AG09309 (cell line): Measurements from ENCODE around the gene FLVCR1.
"Not testable (repeated sequence)": the region's sequence is repeated elsewhere in the genome, so short reads cannot be mapped to it uniquely, and the experiment has no call there.

Source experiments
- DNase-seq: peaks from one replicate; pipeline ENCODE4 v3.0.0-alpha.2; 2010; ENCODE audit warnings: low read depth
- H3K4me3 ChIP-seq: 2 replicates; pipeline ENCODE4 v1.5.1; 2011; ENCODE audit warnings: mild to moderate bottlenecking, low read depth, low read length, moderate library complexity; ENCODE audit not compliant: control insufficient read depth
- TF ChIP-seq, protein P1 (sequence below): IDR thresholded peaks from 2 replicates; pipeline ENCODE4 v1.5.1; 2011; ENCODE audit warnings: mild to moderate bottlenecking, low read depth, low read length, inconsistent platforms; ENCODE audit not compliant: insufficient read depth, control insufficient read depth; ENCODE audit errors: missing control alignments

Gene FLVCR1

DNA sequence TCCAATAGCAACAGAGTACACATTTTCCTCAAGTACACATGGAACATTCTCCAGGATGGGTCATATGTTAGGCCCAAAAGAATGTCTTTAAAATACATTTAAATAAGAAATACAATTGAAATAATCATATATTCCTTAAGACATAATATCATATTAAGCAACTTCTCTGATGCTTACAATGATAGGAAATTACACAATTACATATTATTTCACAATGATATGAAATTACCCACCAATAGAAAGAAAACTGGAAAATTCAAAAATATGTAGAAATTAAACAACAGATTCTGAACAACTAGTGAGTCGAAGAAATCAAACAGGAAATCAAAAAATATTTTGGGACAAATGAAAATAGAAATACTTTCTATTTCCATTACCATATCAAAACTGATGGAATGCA, 45.6 kb downstream of the FLVCR1 start:
- H3K4me3 ChIP-seq = no peak overlapping the region
- no peak for DNase-seq
- TF ChIP-seq, protein P1, sequence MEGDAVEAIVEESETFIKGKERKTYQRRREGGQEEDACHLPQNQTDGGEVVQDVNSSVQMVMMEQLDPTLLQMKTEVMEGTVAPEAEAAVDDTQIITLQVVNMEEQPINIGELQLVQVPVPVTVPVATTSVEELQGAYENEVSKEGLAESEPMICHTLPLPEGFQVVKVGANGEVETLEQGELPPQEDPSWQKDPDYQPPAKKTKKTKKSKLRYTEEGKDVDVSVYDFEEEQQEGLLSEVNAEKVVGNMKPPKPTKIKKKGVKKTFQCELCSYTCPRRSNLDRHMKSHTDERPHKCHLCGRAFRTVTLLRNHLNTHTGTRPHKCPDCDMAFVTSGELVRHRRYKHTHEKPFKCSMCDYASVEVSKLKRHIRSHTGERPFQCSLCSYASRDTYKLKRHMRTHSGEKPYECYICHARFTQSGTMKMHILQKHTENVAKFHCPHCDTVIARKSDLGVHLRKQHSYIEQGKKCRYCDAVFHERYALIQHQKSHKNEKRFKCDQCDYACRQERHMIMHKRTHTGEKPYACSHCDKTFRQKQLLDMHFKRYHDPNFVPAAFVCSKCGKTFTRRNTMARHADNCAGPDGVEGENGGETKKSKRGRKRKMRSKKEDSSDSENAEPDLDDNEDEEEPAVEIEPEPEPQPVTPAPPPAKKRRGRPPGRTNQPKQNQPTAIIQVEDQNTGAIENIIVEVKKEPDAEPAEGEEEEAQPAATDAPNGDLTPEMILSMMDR = no peak

DNA sequence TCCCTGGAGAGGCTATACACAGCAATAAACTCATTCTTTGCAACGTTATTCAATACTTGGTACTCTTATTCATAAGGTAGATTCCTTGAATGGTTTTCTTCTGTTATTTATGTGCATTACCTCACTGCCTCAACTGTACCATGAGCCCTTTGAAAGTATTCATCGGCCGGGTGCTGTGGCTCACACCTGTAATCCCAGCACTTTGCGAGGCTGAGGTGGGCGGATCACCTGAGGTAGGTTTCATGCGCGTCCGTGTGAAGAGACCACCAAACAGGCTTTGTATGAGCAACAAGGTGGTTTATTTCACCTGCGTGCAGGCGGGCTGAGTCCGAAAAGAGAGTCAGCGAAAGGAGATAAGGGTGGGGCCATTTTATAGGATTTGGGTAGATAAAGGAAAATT, 50.0 kb downstream of the FLVCR1 start:
- not testable (repeated sequence) for DNase-seq, H3K4me3 ChIP-seq

DNA sequence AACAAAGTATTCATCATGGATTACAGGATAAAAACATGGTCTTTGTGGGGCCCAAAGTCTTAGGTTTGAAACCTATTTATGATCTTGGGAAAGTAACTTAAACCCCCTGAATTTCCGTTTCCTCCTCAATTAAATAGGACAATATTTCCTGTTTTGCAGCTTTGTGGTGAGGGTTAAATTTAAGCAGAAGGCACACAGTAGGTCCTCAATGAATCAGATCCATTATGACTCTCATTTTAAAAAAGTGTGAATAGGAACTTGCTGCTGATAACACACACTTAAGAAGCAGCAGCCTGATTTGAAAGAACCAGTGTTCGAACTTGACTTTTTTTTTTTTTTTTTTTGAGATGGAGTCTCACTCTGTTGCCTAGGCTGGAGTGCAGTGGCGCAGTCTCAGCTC, 50.9 kb downstream of the FLVCR1 start:
- no peak overlapping the region for H3K4me3 ChIP-seq
- TF ChIP-seq, protein P1 = no peak
- DNase-seq = no peak

DNA sequence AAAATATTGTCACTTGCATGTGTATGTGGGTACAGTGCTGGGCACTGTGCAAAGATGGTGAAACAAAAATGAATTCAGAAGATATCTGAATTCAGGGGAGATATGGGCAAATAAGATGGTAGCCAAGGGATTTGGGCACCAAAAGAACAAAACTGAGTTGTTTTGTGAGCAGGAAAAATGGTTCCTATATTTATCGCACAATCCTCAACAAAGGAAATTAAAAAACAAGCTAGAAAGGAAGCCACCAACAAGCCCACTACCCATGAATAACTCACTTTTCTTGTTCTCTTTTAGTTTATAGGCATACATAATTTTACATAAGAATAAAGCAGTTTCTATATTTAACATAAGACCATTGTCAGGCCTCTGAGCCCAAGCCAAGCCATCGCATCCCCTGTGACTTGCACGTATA, 51.6 kb downstream of the FLVCR1 start:
- TF ChIP-seq, protein P1 = no peak
- H3K4me3 ChIP-seq = no peak overlapping the region
- no peak for DNase-seq

DNA sequence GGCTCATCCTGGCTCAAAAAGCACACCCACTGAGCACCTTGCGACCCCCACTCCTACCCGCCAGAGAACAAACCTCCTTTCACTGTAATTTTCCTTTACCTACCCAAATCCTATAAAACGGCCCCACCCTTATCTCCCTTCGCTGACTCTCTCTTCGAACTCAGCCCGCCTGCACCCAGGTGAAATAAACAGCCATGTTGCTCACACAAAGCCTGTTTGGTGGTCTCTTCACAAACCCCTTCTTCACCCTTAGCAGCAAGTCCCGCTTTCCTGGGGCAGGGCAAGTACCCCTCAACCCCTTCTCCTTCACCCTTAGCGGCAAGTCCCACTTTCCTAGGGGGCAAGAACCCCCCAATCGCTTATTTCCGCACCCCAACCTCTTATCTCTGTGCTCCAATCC, 52.1 kb downstream of the FLVCR1 start:
- not testable (repeated sequence) for H3K4me3 ChIP-seq, DNase-seq

DNA sequence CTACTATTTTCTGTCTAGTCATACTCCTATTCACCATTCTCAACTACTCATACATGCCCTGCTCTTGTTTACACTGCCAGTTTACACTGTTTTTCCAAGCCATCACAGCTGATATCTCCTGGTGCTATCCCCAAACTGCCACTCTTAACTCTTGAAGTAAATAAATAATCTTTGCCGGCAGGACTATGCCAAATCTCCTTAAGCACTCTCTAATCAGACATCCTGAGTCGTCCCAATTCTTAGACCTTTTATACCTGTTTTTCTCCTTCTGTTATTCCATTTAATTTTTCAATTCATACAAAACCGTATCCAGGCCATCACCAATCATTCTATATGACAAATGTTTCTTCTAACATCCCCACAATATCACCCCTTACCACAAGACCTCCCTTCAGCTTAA, 55.6 kb downstream of the FLVCR1 start:
- not testable (repeated sequence) for H3K4me3 ChIP-seq, DNase-seq

DNA sequence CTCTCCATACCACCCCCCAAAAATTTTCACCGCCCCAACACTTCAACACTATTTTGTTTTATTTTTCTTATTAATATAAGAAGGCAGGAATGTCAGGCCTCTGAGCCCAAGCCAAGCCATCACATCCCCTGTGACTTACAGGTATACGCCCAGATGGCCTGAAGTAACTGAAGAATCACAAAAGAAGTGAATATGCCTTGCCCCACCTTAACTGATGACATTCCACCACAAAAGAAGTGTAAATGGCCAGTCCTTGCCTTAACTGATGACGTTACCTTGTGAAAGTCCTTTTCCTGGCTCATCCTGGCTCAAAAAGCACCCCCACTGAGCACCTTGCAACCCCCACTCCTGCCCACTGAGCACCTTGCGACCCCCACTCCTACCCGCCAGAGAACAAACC, 56.0 kb downstream of the FLVCR1 start:
- DNase-seq, H3K4me3 ChIP-seq: not testable (repeated sequence)

DNA sequence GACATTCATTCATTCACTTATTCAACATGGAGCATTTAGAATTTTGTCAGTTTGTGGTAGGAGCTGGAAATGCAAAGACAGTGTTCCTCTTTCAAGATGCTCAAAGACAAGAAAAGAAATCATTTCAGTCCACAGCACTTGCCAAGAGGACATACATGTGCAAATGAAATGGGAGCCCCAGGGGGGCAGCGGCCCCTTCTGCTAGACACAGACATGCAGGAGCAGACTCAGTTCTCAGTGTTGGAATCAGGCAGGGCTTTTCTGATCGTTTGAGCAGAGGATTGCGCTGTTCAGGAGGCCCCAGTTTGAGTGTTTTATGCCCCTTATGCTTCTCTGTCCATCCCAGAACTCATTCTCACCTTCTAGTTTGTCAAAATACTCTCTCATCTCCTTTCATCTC, 56.7 kb downstream of the FLVCR1 start:
- H3K4me3 ChIP-seq = no peak overlapping the region
- TF ChIP-seq, protein P1 = no peak

DNA sequence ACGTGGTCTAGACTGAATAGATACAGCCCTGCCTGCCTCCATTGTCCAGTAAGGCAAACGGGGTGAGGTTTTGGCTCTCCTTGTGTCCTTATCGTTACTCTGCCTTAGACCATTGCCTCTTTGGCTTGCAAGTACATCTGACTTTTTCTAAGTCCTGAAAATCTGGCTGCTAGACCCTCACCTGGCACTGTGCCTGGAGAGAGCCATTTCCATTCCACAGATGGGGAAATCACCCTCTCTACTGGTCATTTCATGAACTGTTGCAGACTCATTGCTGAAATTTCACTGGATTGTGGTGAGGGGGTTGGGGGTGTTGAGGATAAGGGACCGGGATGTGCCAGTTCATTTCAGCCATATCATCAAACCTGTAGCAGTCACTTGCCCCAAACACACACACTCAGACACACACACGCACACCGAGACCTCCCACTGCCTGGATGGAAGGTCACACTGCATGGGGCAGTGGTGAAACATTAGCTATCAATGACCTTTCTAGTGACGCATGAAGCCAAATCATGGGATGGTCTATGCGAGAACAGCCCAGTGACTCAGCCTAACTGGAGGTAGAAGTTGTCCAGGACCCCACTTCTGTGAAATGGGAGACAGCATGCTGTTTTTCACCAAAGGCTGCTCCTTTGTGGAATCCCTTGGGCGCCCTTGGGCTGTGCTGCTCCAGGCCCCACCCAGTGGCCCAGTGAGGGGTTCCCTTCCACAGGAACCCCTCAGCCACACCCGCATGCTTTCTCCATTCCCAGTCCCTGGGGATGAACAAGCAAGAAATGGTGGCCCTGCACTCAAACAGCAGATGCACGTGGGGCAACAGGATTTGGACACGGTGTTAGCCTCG, 57.4 kb downstream of the FLVCR1 start:
- TF ChIP-seq, protein P1 = peak; percentile 39
- DNase-seq = no peak
- H3K4me3 ChIP-seq = no peak overlapping the region

More for the DNA sequence above, 56.7 kb downstream of the FLVCR1 start:
- no peak for DNase-seq
